ENCODE measurements around the gene CHSY1. TPM values are rescaled to one million over a fixed set of nuclear protein-coding genes. Genes with fewer than 3 reads are reported as not detected.

Gene CHSY1
- total and polyA plus RNA-seq, 2 donors (not counting 1 experiment from before 2014, with no cell fraction given) = 4.7 to 20.3 TPM

GRCh38 chr15:101232677-101233076, 19.2 kb downstream of the CHSY1 start:
- H3K4me3 Mint-ChIP-seq = no peak overlapping the region
- ChIA-PET POLR2A (interaction anchor here (0.5 kb wide), 1 partner anchor 93 kb away, joined by 3 read pairs; no protein-coding TSS in a partner anchor), CTCF (no interaction called here)
- WGBS (ENCODE audit: insufficient coverage) = 96% methylated on average over 5 of the region's 5 CpGs
- DNase-seq = no peak
- Histone ChIP-seq H3K27ac (ENCODE audit: low read length in 2 of 2) (no peak overlapping the region), H4K20me1 (ENCODE audit: control insufficient read depth, insufficient read depth, low read length, poor library complexity, severe bottlenecking) (peaks cover 34% of the 10 kb centered on the region), H3K9me3 (ENCODE audit: control extremely low read depth in 1 of 3, control insufficient read depth in 2 of 3, insufficient read depth in 1 of 3, low read length in 2 of 3) (peaks cover 5 to 8% (median 8%) of the 10 kb centered on the region in 3 donors), H3K4me2 (replicated peaks; ENCODE audit: low read depth, low read length, poor library complexity, severe bottlenecking) (no peak overlapping the region), H3K4me3 (ENCODE audit: control extremely low read depth in 1 of 5, extremely low read depth in 1 of 5, insufficient read depth in 1 of 5, low read depth in 2 of 5, low read length in 4 of 5) (no peak overlapping the region), H3K27me3 (replicated peaks in 1 of 4; ENCODE audit: control extremely low read depth in 1 of 4, control insufficient read depth in 3 of 4, insufficient read depth in 4 of 4, low read length in 3 of 4) (no peaks in the 10 kb centered on the region), H3K4me1 (ENCODE audit: control insufficient read depth in 2 of 2, insufficient read depth in 2 of 2, low read length in 2 of 2) (no peaks in the 10 kb centered on the region), H3K79me2 (ENCODE audit: control insufficient read depth, insufficient read depth, low read length) (peaks cover 98% of the 10 kb centered on the region), H3K9ac (ENCODE audit: low read length) (no peak overlapping the region), H3K36me3 (replicated peaks in 1 of 2; ENCODE audit: control extremely low read depth in 1 of 2, control insufficient read depth in 1 of 2, extremely low read depth in 1 of 2, insufficient read depth in 2 of 2, low read length in 1 of 2) (peaks cover 6 to 25% of the 10 kb centered on the region in 2 experiments), H2AFZ (ENCODE audit: insufficient read depth, low read depth, low read length, poor library complexity, severe bottlenecking) (no peak overlapping the region)
- H3K4me1 Mint-ChIP-seq = peaks cover 9% of the 10 kb centered on the region
- H3K27me3 Mint-ChIP-seq = no peaks in the 10 kb centered on the region
- TF ChIP-seq EZH2 (IDR thresholded peaks at IDR 0.05; ENCODE audit: borderline replicate concordance, insufficient read depth, low read depth, low read length, poor library complexity, severe bottlenecking) = no peak
- TF ChIP-seq, protein P1, sequence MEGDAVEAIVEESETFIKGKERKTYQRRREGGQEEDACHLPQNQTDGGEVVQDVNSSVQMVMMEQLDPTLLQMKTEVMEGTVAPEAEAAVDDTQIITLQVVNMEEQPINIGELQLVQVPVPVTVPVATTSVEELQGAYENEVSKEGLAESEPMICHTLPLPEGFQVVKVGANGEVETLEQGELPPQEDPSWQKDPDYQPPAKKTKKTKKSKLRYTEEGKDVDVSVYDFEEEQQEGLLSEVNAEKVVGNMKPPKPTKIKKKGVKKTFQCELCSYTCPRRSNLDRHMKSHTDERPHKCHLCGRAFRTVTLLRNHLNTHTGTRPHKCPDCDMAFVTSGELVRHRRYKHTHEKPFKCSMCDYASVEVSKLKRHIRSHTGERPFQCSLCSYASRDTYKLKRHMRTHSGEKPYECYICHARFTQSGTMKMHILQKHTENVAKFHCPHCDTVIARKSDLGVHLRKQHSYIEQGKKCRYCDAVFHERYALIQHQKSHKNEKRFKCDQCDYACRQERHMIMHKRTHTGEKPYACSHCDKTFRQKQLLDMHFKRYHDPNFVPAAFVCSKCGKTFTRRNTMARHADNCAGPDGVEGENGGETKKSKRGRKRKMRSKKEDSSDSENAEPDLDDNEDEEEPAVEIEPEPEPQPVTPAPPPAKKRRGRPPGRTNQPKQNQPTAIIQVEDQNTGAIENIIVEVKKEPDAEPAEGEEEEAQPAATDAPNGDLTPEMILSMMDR (IDR thresholded peaks at IDR 0.05) = no peak
- intact Hi-C loops (cut with micrococcal nuclease) = loop anchor here (5.0 kb wide), 1 partner anchor 35 kb away; no protein-coding TSS in a partner anchor
- H3K27ac Mint-ChIP-seq = no peak overlapping the region
- peaks cover 7% of the 10 kb centered on the region for H3K9me3 Mint-ChIP-seq (ENCODE audit: insufficient read depth)
- no peak for ATAC-seq (ENCODE audit: low read depth)

DNA sequence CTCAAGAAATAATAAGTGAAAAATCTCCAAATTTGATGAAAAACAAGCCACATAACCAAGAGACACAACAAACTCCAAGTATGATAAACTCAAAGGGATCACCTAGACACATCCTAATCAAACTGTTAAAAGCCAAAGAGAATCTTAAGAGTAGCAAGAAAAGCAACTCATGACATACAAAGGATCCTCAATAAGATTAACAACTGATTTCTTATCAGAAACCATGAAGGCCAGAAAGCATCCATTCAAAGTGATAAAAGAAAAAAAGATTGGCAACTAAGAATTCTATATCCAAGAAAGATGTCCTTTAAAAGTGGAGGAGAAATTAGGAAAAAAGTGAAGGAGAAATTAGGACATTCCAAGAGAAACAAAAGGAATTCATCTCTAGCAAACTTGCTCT, 23.5 kb downstream of the CHSY1 start:
- no peak overlapping the region for H3K4me3 Mint-ChIP-seq
- no peaks in the 10 kb centered on the region for H3K27me3 Mint-ChIP-seq
- POLR2A ChIA-PET = no interaction called here
- Histone ChIP-seq H3K4me3 (ENCODE audit: control extremely low read depth in 1 of 5, extremely low read depth in 1 of 5, insufficient read depth in 1 of 5, low read depth in 2 of 5, low read length in 4 of 5) (no peak overlapping the region), H3K4me1 (ENCODE audit: control insufficient read depth in 2 of 2, insufficient read depth in 2 of 2, low read length in 2 of 2) (no peaks in the 10 kb centered on the region), H3K9ac (ENCODE audit: low read length) (no peak overlapping the region), H3K9me3 (ENCODE audit: control extremely low read depth in 1 of 3, control insufficient read depth in 2 of 3, insufficient read depth in 1 of 3, low read length in 2 of 3) (peaks cover 5 to 11% (median 8%) of the 10 kb centered on the region in 3 donors), H4K20me1 (ENCODE audit: control insufficient read depth, insufficient read depth, low read length, poor library complexity, severe bottlenecking) (peaks cover 55% of the 10 kb centered on the region), H3K27ac (ENCODE audit: low read length in 2 of 2) (no peak overlapping the region), H2AFZ (ENCODE audit: insufficient read depth, low read depth, low read length, poor library complexity, severe bottlenecking) (no peak overlapping the region), H3K4me2 (replicated peaks; ENCODE audit: low read depth, low read length, poor library complexity, severe bottlenecking) (no peak overlapping the region), H3K79me2 (ENCODE audit: control insufficient read depth, insufficient read depth, low read length) (peaks cover 99% of the 10 kb centered on the region), H3K27me3 (replicated peaks in 1 of 4; ENCODE audit: control extremely low read depth in 1 of 4, control insufficient read depth in 3 of 4, insufficient read depth in 4 of 4, low read length in 3 of 4) (no peaks in the 10 kb centered on the region), H3K36me3 (replicated peaks in 1 of 2; ENCODE audit: control extremely low read depth in 1 of 2, control insufficient read depth in 1 of 2, extremely low read depth in 1 of 2, insufficient read depth in 2 of 2, low read length in 1 of 2) (peaks cover 1 to 14% of the 10 kb centered on the region in 2 experiments)
- DNase-seq (no peak), ATAC-seq (ENCODE audit: low read depth) (no peak)
- no peak overlapping the region for H3K27ac Mint-ChIP-seq
- H3K4me1 Mint-ChIP-seq = peaks cover 13% of the 10 kb centered on the region
- intact Hi-C loops (cut with micrococcal nuclease) = loop anchor here (2.0 kb wide), 1 partner anchor 14 kb away; no protein-coding TSS in a partner anchor
- TF ChIP-seq, protein P1 (IDR thresholded peaks at IDR 0.05) = no peak
- no peak for TF ChIP-seq EZH2 (IDR thresholded peaks at IDR 0.05; ENCODE audit: borderline replicate concordance, insufficient read depth, low read depth, low read length, poor library complexity, severe bottlenecking)
- CTCF ChIA-PET = no interaction called here
- peaks cover 13% of the 10 kb centered on the region for H3K9me3 Mint-ChIP-seq (ENCODE audit: insufficient read depth)
